ENCODE measurements around the gene PVR.

PVR gene

DNA sequence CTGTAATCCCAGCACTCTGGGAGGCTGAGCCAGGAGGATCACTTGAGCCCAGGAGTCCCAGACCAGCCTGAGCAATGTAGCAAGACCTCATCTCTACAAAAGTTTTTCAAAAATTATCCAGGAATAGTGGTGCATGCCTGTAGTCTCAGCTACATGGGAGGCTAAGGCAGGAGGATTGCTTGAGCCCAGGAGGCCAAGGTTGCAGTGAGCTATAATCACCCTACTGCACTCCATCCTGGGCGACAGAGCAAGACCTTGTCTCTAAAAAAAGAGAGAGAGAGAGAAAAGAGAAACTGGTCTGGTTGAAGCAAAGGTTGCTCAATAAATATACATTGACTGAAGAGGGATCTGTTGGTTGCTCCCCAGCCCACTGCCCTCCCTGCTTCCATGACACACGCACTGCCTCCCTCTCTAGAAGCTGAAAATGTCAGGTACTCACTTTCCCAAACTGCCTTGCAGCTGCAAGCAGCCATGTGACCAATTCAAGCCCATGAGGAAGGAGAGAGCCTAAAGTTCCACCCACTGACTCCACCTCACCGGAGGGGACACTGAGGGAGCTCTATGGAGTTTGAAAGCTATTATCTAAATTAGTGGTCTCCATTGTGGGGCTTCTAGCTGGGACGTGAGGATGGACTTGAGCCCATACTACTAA, 69.3 kb downstream of the PVR start:
- Histone ChIP-seq H3K9me3 (ENCODE audit: control insufficient read depth, insufficient read depth, low read depth, low read length) (no peaks in the 10 kb centered on the region), H3K4me3 (ENCODE audit: low read depth, low read length) (no peak overlapping the region), H3K27ac (ENCODE audit: extremely low read depth, low read depth, low read length) (no peak overlapping the region), H3K36me3 (ENCODE audit: control insufficient read depth in 2 of 2, insufficient read depth in 1 of 2, low read length in 2 of 2) (no peaks in the 10 kb centered on the region), H3K4me1 (ENCODE audit: control insufficient read depth, insufficient read depth, low read length) (no peaks in the 10 kb centered on the region)
- ChIA-PET CTCF (interaction anchor here (0.7 to 8.1 kb wide), 9 partner anchors 10 to 142 kb away, joined by 3 to 66 read pairs (median 5); no protein-coding TSS in a partner anchor), POLR2A (interaction anchor here (0.7 kb wide), 1 partner anchor 94 kb away, joined by 3 read pairs; no protein-coding TSS in a partner anchor)
- TF ChIP-seq, protein P1, sequence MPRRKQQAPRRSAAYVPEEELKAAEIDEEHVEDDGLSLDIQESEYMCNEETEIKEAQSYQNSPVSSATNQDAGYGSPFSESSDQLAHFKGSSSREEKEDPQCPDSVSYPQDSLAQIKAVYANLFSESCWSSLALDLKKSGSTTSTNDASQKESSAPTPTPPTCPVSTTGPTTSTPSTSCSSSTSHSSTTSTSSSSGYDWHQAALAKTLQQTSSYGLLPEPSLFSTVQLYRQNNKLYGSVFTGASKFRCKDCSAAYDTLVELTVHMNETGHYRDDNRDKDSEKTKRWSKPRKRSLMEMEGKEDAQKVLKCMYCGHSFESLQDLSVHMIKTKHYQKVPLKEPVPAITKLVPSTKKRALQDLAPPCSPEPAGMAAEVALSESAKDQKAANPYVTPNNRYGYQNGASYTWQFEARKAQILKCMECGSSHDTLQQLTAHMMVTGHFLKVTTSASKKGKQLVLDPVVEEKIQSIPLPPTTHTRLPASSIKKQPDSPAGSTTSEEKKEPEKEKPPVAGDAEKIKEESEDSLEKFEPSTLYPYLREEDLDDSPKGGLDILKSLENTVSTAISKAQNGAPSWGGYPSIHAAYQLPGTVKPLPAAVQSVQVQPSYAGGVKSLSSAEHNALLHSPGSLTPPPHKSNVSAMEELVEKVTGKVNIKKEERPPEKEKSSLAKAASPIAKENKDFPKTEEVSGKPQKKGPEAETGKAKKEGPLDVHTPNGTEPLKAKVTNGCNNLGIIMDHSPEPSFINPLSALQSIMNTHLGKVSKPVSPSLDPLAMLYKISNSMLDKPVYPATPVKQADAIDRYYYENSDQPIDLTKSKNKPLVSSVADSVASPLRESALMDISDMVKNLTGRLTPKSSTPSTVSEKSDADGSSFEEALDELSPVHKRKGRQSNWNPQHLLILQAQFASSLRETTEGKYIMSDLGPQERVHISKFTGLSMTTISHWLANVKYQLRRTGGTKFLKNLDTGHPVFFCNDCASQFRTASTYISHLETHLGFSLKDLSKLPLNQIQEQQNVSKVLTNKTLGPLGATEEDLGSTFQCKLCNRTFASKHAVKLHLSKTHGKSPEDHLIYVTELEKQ (tag by site-specific recombination; IDR thresholded peaks at IDR 0.05; ENCODE audit: borderline replicate concordance) = no peak
- no peak for TF ChIP-seq ZNF624 (tag by site-specific recombination; IDR thresholded peaks at IDR 0.05)
- TF ChIP-seq ZNF214 (tag by site-specific recombination; IDR thresholded peaks at IDR 0.05; ENCODE audit: borderline replicate concordance) = no peak
- TF ChIP-seq WT1 (tag by site-specific recombination; IDR thresholded peaks at IDR 0.05) = no peak
- no peak for TF ChIP-seq GLI4 (tag by site-specific recombination; IDR thresholded peaks at IDR 0.05)
- TF ChIP-seq ZSCAN23 (tag by site-specific recombination; IDR thresholded peaks at IDR 0.05) = no peak
- no peak for TF ChIP-seq ZNF26 (tag by site-specific recombination; IDR thresholded peaks at IDR 0.05)
- no peak for TF ChIP-seq GLIS1 (tag by site-specific recombination; IDR thresholded peaks at IDR 0.05)

All from HEK293 (cell line).